GM10847 (cell line): Measurements from ENCODE around the gene ULK2.

ENCODE experiments used
- POLR2A ChIP-seq: IDR thresholded peaks from 2 replicates; pipeline ENCODE4 v1.6.1; 2011; ENCODE audit not compliant: insufficient read length; ENCODE audit errors: extremely low read depth

ULK2 gene

DNA sequence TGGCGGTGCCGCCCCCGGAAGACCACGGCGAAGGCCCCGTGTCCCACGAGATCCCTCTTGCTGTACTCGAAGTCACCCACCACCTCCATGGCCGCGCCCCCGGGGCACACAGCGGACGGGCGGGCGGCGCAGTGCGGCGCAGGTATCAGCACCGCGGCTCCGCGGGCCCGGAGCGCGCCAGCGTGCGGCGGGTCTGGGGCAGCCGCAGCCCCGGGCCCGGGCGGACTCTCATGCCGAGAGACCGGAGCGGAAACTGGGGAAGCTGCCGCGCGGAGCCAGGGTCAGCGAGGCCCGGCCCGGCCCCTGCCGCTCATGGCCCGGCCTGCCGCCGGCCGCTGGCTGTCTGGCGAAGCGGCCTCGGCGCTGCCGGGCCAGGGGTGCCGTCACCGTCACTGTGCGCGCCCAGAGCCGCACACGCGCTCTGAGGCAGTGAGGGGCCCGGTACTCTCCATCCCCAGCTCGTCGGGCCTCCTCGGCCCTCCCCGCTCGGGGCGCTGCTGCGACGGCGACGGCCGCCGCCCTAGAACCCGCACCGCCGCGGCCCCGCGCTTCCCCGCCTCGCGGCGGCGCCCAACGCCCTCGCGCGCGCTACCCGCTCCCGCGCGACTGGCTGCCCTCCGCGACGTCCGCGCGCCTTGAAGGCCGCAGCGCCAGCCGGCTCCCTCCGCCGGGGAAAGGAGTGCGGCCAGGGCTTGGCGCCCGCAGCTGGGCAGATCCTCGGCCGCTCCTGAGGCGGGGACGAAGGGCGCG, at the start of gene ULK2:
Gene ULK2 (minus strand): TSS at position 608 of the 750 bp plus-strand sequence. CDS start 519 bp downstream, at position 89.
- peak; percentile 63 for TF ChIP-seq POLR2A

DNA sequence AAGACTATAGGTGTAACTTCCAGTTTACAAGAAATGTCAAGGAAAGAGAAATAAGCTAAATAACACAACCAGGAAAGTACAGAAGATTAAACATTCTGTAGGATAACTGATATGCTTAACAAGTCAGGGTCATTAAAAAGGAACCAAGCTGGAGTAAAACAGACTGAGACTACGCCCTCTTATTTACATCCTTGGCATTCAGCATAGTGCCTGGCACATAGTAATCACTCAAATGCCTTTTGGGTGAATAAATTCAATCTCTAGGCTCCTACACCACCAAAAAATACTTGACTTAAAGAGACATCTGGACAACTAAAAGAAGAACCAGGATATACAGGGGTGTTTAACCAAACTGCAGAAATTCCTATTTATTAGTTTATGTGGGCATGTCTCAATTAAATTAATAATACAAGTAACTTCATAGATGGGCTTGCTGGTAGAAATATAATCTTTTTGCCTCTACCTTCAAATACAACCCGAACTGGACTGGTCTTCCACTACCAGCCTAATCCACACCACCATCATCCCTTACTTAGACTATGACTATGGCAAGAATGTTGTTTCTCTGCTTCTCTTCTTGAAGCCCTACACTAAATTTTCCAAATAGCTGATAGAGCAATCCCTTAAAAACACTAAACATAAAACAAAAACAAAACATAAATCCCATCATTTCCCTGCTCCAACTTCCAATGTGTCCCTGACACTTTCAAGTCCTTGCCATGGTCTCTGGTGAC, 47.7 kb upstream of the ULK2 start:
- no peak for TF ChIP-seq POLR2A

DNA sequence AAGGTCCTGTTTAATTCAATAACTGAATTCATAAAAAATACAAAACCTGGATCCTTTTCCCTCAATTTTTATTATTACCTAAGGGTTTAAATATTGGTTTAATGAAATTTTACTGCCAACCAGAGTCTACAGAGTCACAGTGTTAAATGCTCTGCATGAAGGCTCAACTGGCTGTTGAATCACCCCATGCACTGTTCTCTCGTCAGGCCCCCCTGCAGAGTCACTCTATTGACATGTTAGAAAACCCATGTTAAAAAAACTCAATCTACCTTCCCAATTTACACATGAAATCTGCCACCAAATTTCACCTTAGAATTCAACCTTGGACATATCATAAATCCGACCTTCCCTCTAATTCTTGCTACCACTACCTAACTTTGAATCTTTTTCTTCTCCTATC, 43.3 kb upstream of the ULK2 start:
- no peak for TF ChIP-seq POLR2A

DNA sequence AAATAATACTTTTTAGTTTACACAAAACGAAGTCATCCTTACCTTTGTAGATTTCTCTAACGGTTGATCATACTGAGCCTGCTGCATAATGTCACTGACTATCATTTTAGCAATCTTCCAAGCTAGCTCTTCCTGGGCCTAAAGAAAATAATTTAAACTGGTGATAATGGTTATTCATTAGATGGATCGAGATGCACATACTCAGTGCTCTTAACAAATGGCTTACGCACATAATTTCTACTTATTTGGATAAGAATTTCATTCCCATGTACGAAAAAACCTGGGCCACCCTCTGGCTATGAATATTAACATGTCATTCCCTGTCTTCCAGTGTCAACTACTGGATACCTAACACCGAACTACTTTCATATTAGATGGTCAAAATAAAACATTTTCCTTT, 41.4 kb upstream of the ULK2 start:
- no peak for TF ChIP-seq POLR2A

DNA sequence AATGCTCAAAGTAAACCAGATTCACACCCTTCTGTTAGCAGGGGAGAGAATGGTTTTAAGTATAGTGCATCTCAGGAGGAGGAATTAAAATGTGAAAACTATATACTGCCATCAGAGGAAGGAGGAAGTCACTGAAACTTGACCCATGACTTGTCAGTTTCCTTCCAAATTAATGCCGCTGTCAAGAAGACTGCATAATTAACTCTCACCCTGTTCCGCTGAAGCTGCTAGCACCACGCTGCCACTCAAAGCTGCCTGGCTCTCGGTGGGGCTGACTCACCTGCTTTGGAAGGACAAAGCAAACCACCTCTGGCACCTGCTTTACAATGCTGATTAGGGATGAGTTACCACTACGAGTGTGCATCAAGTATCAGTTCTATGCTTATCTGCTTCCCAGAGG, 37.8 kb upstream of the ULK2 start:
- TF ChIP-seq POLR2A, result no peak

DNA sequence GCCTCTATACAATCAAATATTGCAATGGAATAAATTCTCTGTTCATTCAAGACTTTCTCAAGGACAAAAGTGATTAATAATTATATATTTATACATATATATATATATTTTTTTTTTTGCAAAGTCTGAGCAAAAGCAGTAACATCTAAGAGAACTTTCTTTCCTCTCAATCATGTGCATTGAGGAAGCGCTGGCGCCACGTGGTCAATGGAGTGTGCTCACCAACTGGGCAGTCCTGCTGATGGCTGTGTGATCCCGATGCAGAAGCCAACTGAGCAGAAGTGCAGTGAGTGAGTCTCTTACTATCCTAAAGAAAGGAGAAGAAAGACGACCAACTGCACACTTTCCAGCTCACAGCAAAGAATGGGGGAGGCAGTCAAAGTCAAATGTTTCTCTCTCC, 37.2 kb upstream of the ULK2 start:
- no peak for TF ChIP-seq POLR2A

DNA sequence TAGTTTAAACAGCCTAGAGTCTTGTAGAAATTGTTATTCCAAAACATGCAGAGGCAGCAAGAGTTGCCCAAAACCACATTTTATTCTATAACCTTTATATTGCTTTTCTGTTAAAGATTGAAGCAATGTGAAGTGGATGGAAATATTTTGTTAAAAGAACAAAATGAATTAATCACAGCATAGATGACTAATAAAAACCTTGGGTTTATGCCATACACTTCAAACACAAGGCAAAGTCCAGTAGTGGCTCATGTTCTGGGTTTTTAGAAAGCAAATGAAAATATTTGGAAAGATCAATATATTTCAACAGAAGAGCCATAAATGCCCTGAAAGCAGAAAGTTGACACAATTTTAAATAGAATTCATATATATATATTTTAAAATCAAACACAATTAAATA, 36.7 kb upstream of the ULK2 start:
- no peak for TF ChIP-seq POLR2A

DNA sequence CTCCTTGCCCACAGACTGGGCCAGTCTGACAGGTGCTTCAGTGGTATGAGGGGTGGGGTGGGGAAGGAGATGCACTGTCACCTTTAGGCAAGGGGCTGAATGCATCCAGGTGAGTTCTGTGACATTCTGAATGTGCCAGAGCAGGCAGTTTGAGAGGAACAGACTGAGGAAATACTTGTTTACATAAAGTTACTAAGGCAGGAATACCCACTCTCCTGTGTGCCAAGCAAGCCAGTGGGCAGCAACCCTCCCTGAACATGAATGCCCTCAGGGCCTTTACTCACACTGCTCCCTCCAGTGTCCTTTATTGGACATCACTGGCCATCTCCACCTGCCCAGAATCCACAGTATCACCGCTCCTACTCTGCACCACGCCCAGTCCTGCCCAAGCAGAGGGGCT, 33.1 kb upstream of the ULK2 start:
- no peak for TF ChIP-seq POLR2A

DNA sequence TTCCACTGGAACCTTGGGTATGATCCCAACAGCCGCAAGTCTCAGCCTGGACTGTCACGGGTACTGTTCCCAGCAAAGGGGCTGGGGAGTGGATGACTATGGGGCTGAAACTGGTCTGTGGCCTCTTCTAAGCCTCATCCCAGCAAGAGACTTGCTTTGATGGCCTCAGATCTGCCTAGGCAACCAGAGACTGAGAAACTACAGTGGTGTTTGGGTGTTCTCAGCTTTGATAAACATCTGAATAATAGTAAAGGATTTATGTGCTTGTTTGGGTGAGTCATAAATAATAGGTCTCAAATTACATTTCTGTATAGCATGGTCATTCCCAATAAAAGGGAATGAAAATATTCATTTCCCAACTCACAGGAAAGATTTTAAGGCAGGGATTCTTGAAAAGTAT, 30.2 kb upstream of the ULK2 start:
- TF ChIP-seq POLR2A, result no peak

DNA sequence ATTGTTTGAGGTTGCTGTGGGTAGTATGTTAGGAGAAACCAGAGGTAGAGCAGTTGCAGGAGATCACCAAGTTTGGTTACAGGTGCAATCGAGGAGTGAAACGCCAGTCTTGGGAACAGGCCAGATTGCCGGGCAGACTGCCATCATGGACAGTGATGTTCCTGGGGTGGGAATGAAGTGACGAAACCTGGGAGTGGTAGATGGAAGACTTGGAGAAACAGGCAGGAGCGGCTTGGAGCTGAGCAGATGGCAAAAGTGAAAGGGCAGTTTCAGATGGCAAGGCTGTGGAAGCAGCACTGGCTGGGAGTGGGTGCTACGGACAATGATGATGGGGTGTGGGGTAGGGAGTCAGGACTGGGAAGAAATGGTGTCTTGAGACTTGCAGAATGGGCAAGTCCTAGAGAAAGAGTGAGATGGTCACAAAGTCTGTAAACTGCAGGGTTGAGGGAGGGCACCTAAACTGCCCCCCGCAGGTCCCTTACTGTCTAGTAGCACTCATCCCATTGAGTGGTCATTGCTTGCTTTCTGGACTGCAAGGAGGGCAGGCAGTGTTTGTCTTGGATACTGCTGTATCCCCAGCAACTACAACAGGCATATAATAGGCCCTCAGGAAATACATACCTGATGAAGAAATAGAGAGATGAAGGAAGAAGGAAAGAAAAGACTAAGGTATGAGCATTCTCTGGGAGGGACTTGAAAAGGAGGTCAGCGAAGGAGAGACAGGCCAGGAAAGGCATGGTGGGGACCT, 29.5 kb upstream of the ULK2 start:
- TF ChIP-seq POLR2A, result no peak

DNA sequence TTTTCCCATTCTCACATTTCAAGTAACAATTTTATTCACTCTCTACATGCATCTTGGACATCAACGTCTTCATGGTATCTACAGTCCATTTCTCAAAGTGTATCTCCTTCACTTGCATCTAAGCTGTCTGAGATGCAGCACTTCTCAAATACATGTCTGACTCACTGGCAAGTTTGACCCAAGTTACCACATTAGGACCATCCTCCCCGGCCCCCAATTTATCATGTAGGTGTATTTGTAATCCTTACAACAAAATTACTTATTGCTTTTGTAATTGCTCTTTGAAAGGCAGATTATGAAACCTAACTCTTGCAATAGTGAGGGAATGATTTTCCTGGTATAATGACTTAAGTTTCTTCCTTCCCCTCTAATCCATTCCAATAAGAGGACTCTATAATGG, 28.9 kb upstream of the ULK2 start:
- TF ChIP-seq POLR2A, result no peak

DNA sequence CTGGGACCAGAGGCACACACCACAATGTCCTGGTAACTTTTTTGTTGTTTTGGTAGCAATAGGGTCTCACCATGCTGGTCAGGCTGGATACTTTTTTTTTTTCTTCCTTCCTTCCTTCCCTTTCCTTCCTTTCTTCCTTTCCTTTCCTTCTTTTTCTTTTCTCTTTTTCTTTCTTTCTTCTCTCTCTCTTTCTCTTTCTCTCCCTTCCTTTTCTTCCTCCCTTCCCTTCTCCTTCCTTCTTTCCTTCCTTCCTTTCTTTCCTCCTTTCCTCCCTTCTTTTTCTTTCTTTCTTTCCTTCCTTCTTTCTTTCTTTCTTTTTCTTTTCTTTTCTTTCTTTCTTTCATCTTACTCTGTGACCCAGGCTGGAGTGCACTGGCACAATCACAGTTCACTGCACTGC, 18.4 kb upstream of the ULK2 start:
- no peak for TF ChIP-seq POLR2A

DNA sequence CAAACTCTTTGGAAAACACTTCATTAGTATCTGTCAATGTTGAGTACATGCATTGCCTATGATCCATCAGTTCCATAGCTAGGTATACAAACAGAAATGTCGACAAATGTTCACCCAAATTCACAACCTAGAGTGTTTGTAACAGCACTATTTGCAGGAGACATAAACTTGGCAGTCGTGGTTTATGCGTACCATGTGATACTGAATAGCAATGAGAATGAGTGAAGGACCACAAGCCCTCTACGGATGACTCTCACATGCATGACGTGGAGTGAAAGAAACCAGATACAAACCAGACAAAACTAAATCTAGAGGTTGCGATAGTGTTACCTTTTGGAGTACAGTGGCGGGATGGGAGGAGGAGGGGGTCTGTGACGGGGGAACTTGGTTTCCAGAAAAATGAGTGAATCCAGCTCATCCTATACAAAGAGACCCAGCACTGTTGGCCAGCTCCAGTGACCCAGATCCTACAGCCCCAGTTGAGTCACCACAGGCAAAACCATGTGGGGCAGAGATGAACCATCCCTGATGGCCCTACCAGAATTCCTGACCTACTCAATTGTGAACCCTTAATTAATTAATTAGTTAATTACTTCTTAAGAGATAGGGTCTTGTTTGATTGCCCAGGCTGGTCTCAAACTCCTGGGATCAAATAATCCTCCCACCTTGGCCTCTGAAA, 15.9 kb upstream of the ULK2 start:
- no peak for TF ChIP-seq POLR2A

DNA sequence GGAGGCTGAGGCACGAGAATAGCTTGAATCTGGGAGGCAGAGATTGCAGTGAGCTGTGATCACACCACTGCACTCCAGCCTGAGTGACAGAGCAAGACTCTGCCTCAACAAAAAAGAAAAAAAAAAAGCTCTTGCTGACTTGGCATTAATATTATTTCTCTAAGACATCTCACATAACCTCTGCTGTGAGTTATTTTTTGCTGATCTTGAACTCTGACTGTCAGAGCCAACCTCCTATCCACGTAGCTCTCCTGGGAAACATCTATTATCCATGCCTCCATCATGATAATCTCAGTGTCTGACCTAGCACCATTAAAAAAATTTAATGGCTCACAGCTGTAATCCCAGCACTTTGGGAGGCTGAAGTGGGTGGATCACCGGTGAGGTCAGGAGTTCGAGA, 12.7 kb upstream of the ULK2 start:
- TF ChIP-seq POLR2A, result no peak

DNA sequence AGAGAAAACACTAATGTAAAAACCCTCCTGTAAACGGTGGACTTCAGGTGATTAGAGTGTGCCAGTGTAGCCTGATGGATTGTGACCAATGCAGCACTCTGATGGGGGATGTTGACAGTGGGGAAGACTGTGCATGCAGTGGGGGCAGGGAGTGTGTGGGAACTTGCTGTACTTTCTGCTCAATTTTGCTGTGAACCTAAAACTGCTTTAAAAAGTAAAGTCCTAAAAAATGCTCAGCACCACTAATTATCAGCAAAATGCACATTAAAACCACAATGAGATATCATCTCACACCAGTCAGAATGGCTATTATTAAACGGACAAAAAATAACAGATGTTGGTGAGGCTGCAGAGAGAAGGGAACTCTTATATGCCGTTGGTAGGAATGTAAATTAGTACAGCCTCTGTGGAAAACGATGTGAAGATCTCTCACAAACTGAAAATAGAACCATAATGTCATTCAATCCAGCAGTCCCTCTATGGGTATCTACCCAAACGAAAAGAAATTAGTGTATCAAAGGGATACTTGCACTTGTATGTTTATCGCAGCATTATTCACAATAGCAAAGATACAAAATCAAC, 9.7 kb upstream of the ULK2 start:
- no peak for TF ChIP-seq POLR2A
